Right lobe of liver (tissue), 6 donors: ENCODE results near the gene MYOM3. TPM values are rescaled to one million over a fixed set of nuclear protein-coding genes. Genes with fewer than 3 reads are reported as not detected.

Experiments used
- ATAC-seq, 4 donors: fragments of 200-7000 bp; cut with Tn5 transposase; one replicate each; pipeline ENCODE4 v1.9.1; 2020; ENCODE audit warnings: mild to moderate bottlenecking in 4 of 4, moderate library complexity in 4 of 4
- DNase-seq, 3 donors: peaks; one replicate each; pipeline ENCODE4 v3.0.0-alpha.2; 2020
- H3K27ac ChIP-seq, 3 donors: fragments of 200-600 bp; one replicate each; pipeline ENCODE4 v1.8.0; 2022
- H3K27me3 ChIP-seq, 2 donors: fragments of 200-600 bp; one replicate each; pipeline ENCODE4 v1.8.0; 2022
- H3K36me3 ChIP-seq, 4 donors: fragments of 200-600 bp; sonication (generic) in 1 of 4; one replicate each; pipeline versions ENCODE4 v1.5.1 to v1.8.0; 2017 to 2022; ENCODE audit warnings: control low read depth in 1 of 4
- H3K4me1 ChIP-seq, 4 donors: fragments of 200-600 bp; sonication (generic) in 1 of 4; one replicate each; pipeline versions ENCODE4 v1.5.1 to v1.8.0; 2017 to 2022; ENCODE audit warnings: control low read depth in 1 of 4
- H3K4me3 ChIP-seq, 3 donors: fragments of 200-600 bp; one replicate each; pipeline ENCODE4 v1.8.0; 2022
- H3K9me3 ChIP-seq, 4 donors: fragments of 200-600 bp; sonication (generic) in 1 of 4; one replicate each; pipeline versions ENCODE4 v1.5.1 to v1.8.0; 2017 to 2022; ENCODE audit warnings: control low read depth in 1 of 4
- POLR2A ChIP-seq: fragments of 450-650 bp; IDR thresholded peaks from one replicate; pipeline ENCODE4 v1.6.1; 2017; ENCODE audit warnings: antibody characterized with exemption, mild to moderate bottlenecking
- WGBS: methylation state at CpG from one replicate; pipeline ENCODE4 v1.1.6; 2018; ENCODE audit warnings: low coverage, low lambda C conversion rate; ENCODE audit not compliant: insufficient coverage; ENCODE audit errors: missing lambda C conversion rate; 5-methylcytosine and 5-hydroxymethylcytosine counted together
- intact Hi-C, 2 donors: fragments of 100-400 bp; cut with DNase I; formaldehyde crosslinking; loops; one replicate each; pipeline versions ENCODE4 v1.11.2 to v1.14.1; 2022
- total RNA-seq, 6 experiments: library from RNA; depleted of rRNA in 2 of 6; stranded (reverse); fragments of >200 nt in 2 of 6; fragmentation: NEBNext Ultra II Directional in 3 of 6; extraction: Animal tissue kit (Norgen Biotek cat#: 25700) in 3 of 6; gene quantifications; one replicate each; pipeline versions ENCODE4 v1.1.0 to v1.2.4, GENCODE V29; 2016 to 2023
- TF ChIP-seq, protein P1 (sequence below), 4 donors: fragments of 200-600 bp in 3 of 4; fragments of 450-650 bp in 1 of 4; IDR thresholded peaks; one replicate each; pipeline versions ENCODE4 v1.5.1 to v1.8.0; 2016 to 2022; ENCODE audit warnings: antibody characterized with exemption in 4 of 4, mild to moderate bottlenecking in 2 of 4
- donor health status: DM: no; HTN: yes; CAD: no.
- donor health status: DM: no; HTN: no; CAD: no.
- donor health status: DM: no; HTN: no; CAD: no.
- donor health status: DM: no; HTN: yes; CAD: no.
- donor health status: DM: no; HTN: yes; CAD: no.

The MYOM3 gene
- total RNA-seq, 6 experiments from 2014 or later, result 0.04 to 0.37 (median 0.13) TPM

GRCh38 chr1:24103408-24103807 lies 8.5 kb downstream of the MYOM3 start:
- Histone ChIP-seq H3K36me3 (no peaks in the 10 kb centered on the region), H3K4me1 (no peaks in the 10 kb centered on the region), H3K9me3 (no peaks in the 10 kb centered on the region), H3K4me3 (no peak overlapping the region), H3K27me3 (no peaks in the 10 kb centered on the region), H3K27ac (no peak overlapping the region)
- TF ChIP-seq, protein P1, sequence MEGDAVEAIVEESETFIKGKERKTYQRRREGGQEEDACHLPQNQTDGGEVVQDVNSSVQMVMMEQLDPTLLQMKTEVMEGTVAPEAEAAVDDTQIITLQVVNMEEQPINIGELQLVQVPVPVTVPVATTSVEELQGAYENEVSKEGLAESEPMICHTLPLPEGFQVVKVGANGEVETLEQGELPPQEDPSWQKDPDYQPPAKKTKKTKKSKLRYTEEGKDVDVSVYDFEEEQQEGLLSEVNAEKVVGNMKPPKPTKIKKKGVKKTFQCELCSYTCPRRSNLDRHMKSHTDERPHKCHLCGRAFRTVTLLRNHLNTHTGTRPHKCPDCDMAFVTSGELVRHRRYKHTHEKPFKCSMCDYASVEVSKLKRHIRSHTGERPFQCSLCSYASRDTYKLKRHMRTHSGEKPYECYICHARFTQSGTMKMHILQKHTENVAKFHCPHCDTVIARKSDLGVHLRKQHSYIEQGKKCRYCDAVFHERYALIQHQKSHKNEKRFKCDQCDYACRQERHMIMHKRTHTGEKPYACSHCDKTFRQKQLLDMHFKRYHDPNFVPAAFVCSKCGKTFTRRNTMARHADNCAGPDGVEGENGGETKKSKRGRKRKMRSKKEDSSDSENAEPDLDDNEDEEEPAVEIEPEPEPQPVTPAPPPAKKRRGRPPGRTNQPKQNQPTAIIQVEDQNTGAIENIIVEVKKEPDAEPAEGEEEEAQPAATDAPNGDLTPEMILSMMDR (IDR thresholded peaks at IDR 0.05), result no peak
- no peak for TF ChIP-seq POLR2A
- ATAC-seq (no peak), DNase-seq (no peak)
- intact Hi-C loops, result no loop called here
- 47% methylated on average over 3 of the region's 3 CpGs for WGBS

DNA sequence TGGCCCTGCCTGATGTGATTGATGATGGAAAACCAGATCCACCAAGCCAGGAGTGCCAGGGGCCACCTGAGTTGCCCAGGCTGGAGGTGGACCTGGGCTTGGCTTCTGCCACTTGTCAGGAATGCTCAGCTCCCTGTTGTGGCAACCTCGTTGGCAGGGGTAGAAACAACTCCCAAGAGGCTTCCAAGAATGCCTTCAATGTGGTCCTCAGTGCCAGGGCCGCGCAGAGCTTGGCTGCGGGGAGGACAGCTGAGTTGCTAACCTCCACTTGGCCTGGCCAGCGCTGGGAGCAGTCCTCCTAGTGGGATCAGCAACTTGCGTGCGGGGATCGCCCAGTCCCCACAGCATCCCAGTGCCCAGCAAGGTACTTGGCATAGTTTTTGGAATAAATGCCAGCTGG lies 9.0 kb downstream of the MYOM3 start:
- no peak for ATAC-seq
- Histone ChIP-seq H3K9me3 (no peaks in the 10 kb centered on the region), H3K4me3 (no peak overlapping the region), H3K27ac (no peak overlapping the region), H3K36me3 (no peaks in the 10 kb centered on the region), H3K4me1 (no peaks in the 10 kb centered on the region), H3K27me3 (no peaks in the 10 kb centered on the region)
- whole genome bisulfite sequencing, result no CpG with 5 or more reads among the region's 8 CpGs
- TF ChIP-seq, protein P1 (IDR thresholded peaks at IDR 0.05), result no peak
- no peak for TF ChIP-seq POLR2A
- no peak for DNase-seq
- intact Hi-C loops, result no loop called here

- TF ChIP-seq POLR2A, result no peak
- TF ChIP-seq, protein P1 (IDR thresholded peaks at IDR 0.05), result no peak
- Histone ChIP-seq H3K36me3 (no peaks in the 10 kb centered on the region), H3K27me3 (no peaks in the 10 kb centered on the region), H3K4me3 (no peak overlapping the region), H3K27ac (no peak overlapping the region), H3K4me1 (no peaks in the 10 kb centered on the region), H3K9me3 (no peaks in the 10 kb centered on the region)
- ATAC-seq (no peak), DNase-seq (no peak)
- WGBS, result 81% methylated on average over 6 of the region's 9 CpGs
- intact Hi-C loops, result no loop called here
These were observed 9.9 kb downstream of the MYOM3 start for GRCh38 chr1:24101796-24102586.

- 35% methylated on average over 12 of the region's 13 CpGs for WGBS
- intact Hi-C loops, result no loop called here
- no peak for TF ChIP-seq POLR2A
- TF ChIP-seq, protein P1 (IDR thresholded peaks at IDR 0.05), result no peak
- no peaks in the 10 kb centered on the region for H3K4me1 ChIP-seq
- H3K27ac ChIP-seq, result no peak overlapping the region
- H3K4me3 ChIP-seq, result no peak overlapping the region
- DNase-seq (no peak), ATAC-seq (no peak)
- no peaks in the 10 kb centered on the region for H3K9me3 ChIP-seq
- H3K36me3 ChIP-seq, result no peaks in the 10 kb centered on the region
- H3K27me3 ChIP-seq, result no peaks in the 10 kb centered on the region
These were observed 10.8 kb downstream of the MYOM3 start for GRCh38 chr1:24100945-24101737.
